Fibroblast of pulmonary artery (primary cell): ENCODE measurements around the gene PARP15.

Source experiments
- DNase-seq: peaks from one replicate; pipeline ENCODE4 v3.0.0-alpha.2; 2010; ENCODE audit warnings: low read depth
- H3K4me3 ChIP-seq: replicated peaks from 2 replicates; pipeline ENCODE4 v1.5.1; 2011; ENCODE audit warnings: low read depth, mild to moderate bottlenecking, control low read depth, low read length, moderate library complexity
- CTCF ChIP-seq: IDR thresholded peaks from 2 replicates; pipeline ENCODE4 v1.5.1; 2011; ENCODE audit warnings: mild to moderate bottlenecking, control low read depth, low read length, inconsistent platforms; ENCODE audit errors: missing control alignments

The PARP15 gene

GRCh38 chr3:122582390-122582789 lies 4.9 kb downstream of the PARP15 start:
- no peak overlapping the region for H3K4me3 ChIP-seq
- no peak for TF ChIP-seq CTCF
- DNase-seq: no peak

GRCh38 chr3:122586098-122586497 lies 8.6 kb downstream of the PARP15 start:
- H3K4me3 ChIP-seq: no peak overlapping the region
- TF ChIP-seq CTCF: no peak
- no peak for DNase-seq

GRCh38 chr3:122586773-122587485 lies 9.5 kb downstream of the PARP15 start:
- TF ChIP-seq CTCF: no peak
- no peak for DNase-seq
- no peak overlapping the region for H3K4me3 ChIP-seq

GRCh38 chr3:122587572-122587971 lies 10.1 kb downstream of the PARP15 start:
- TF ChIP-seq CTCF: no peak
- no peak overlapping the region for H3K4me3 ChIP-seq

GRCh38 chr3:122589297-122589696 lies 11.8 kb downstream of the PARP15 start:
- no peak for DNase-seq
- no peak for TF ChIP-seq CTCF
- H3K4me3 ChIP-seq: no peak overlapping the region

More at GRCh38 chr3:122587572-122587971, 10.1 kb downstream of the PARP15 start:
- DNase-seq: no peak

GRCh38 chr3:122590610-122591009 lies 13.2 kb downstream of the PARP15 start:
- no peak for DNase-seq
- no peak for TF ChIP-seq CTCF
- no peak overlapping the region for H3K4me3 ChIP-seq

- TF ChIP-seq CTCF: no peak
These were observed 16.6 kb downstream of the PARP15 start for GRCh38 chr3:122594025-122594424.

More at GRCh38 chr3:122594025-122594424, 16.6 kb downstream of the PARP15 start:
- H3K4me3 ChIP-seq: no peak overlapping the region
- no peak for DNase-seq
